ENCODE data around the gene LILRB3. TPM values are rescaled to one million over a fixed set of nuclear protein-coding genes. Genes with fewer than 3 reads are reported as not detected.
A peak's percentile ranks its signal among the peaks of the same experiment; 100 is the strongest.
"Not testable (repeated sequence)": the region's sequence is repeated elsewhere in the genome, so short reads cannot be mapped to it uniquely, and the experiment has no call there.

LILRB3 gene
- total RNA-seq, 3 donors from 2014 or later: 1.6 to 28.3 (median 11.5) TPM

GRCh38 chr19:54248016-54248601, 25.3 kb upstream of the LILRB3 start:
- Histone ChIP-seq H3K9me3 (no peaks in the 10 kb centered on the region), H3K27me3 (peaks cover 0 to 27% of the 10 kb centered on the region in 2 donors), H3K36me3 (no peaks in the 10 kb centered on the region), H3K4me1 (no peaks in the 10 kb centered on the region), H3K4me3 (no peak overlapping the region), H3K27ac (no peak overlapping the region)
- TF ChIP-seq POLR2AphosphoS5 (IDR thresholded peaks at IDR 0.05) (no peak), CTCF (IDR thresholded peaks at IDR 0.05) (no peak), POLR2A (IDR thresholded peaks at IDR 0.05) (no peak)
- peak in 1 of 2 donors; percentile 18 for DNase-seq (ENCODE audit: low spot score in 2 of 2)
- intact Hi-C loops (cut with DNase I; ENCODE audit: low total_unique reads): no loop called here

- DNase-seq (ENCODE audit: low spot score in 2 of 2): no peak
- intact Hi-C loops (cut with DNase I; ENCODE audit: low total_unique reads): no loop called here
- TF ChIP-seq POLR2AphosphoS5 (IDR thresholded peaks at IDR 0.05) (no peak), CTCF (IDR thresholded peaks at IDR 0.05) (no peak), POLR2A (IDR thresholded peaks at IDR 0.05) (no peak)
- Histone ChIP-seq H3K27me3 (peaks cover 0 to 19% of the 10 kb centered on the region in 2 donors), H3K4me1 (no peaks in the 10 kb centered on the region), H3K36me3 (no peaks in the 10 kb centered on the region), H3K4me3 (no peak overlapping the region), H3K27ac (no peak overlapping the region), H3K9me3 (no peaks in the 10 kb centered on the region)
Observed at GRCh38 chr19:54247106-54247930, 24.5 kb upstream of the LILRB3 start.

GRCh38 chr19:54245936-54246335, 23.1 kb upstream of the LILRB3 start:
- Histone ChIP-seq H3K4me3 (no peak overlapping the region), H3K27me3 (peaks cover 0 to 15% of the 10 kb centered on the region in 2 donors), H3K27ac (no peak overlapping the region), H3K4me1 (no peaks in the 10 kb centered on the region), H3K36me3 (no peaks in the 10 kb centered on the region), H3K9me3 (no peaks in the 10 kb centered on the region)
- DNase-seq (ENCODE audit: low spot score in 2 of 2): no peak
- intact Hi-C loops (cut with DNase I; ENCODE audit: low total_unique reads): no loop called here
- TF ChIP-seq POLR2AphosphoS5 (IDR thresholded peaks at IDR 0.05) (no peak), POLR2A (IDR thresholded peaks at IDR 0.05) (no peak), CTCF (IDR thresholded peaks at IDR 0.05) (no peak)

- H3K36me3 ChIP-seq; intact Hi-C loops (cut with DNase I; ENCODE audit: low total_unique reads); H3K27ac ChIP-seq; H3K4me3 ChIP-seq; DNase-seq (ENCODE audit: low spot score in 2 of 2); H3K4me1 ChIP-seq; H3K9me3 ChIP-seq: not testable (repeated sequence)
- peaks cover 0 to 23% of the 10 kb centered on the region in 2 donors for H3K27me3 ChIP-seq
Observed at GRCh38 chr19:54243809-54244208, 21.0 kb upstream of the LILRB3 start.

- DNase-seq (ENCODE audit: low spot score in 2 of 2); intact Hi-C loops (cut with DNase I; ENCODE audit: low total_unique reads): not testable (repeated sequence)
Observed at GRCh38 chr19:54242646-54243045, 19.8 kb upstream of the LILRB3 start, which contains the start of gene LILRA6. LILRA6 (minus strand) TSS chr19:54242790.

GRCh38 chr19:54242234-54242633, 19.4 kb upstream of the LILRB3 start:
- H3K9me3 ChIP-seq; H3K36me3 ChIP-seq; H3K27ac ChIP-seq; H3K4me1 ChIP-seq; H3K4me3 ChIP-seq; intact Hi-C loops (cut with DNase I; ENCODE audit: low total_unique reads); DNase-seq (ENCODE audit: low spot score in 2 of 2): not testable (repeated sequence)
- H3K27me3 ChIP-seq: peaks cover 0 to 12% of the 10 kb centered on the region in 2 donors

More at GRCh38 chr19:54242646-54243045, 19.8 kb upstream of the LILRB3 start, which contains the start of gene LILRA6:
- not testable (repeated sequence) for H3K9me3 ChIP-seq, H3K4me3 ChIP-seq, H3K4me1 ChIP-seq, H3K27ac ChIP-seq, H3K36me3 ChIP-seq
- H3K27me3 ChIP-seq: peaks cover 0 to 16% of the 10 kb centered on the region in 2 donors

- DNase-seq (ENCODE audit: low spot score in 2 of 2); H3K36me3 ChIP-seq; H3K4me1 ChIP-seq; H3K4me3 ChIP-seq; intact Hi-C loops (cut with DNase I; ENCODE audit: low total_unique reads); H3K27me3 ChIP-seq; H3K9me3 ChIP-seq; H3K27ac ChIP-seq: not testable (repeated sequence)
Observed at GRCh38 chr19:54240372-54241336, 17.8 kb upstream of the LILRB3 start.

- not testable (repeated sequence) for H3K4me1 ChIP-seq; H3K4me3 ChIP-seq; H3K27ac ChIP-seq; H3K27me3 ChIP-seq; H3K9me3 ChIP-seq; H3K36me3 ChIP-seq; DNase-seq (ENCODE audit: low spot score in 2 of 2)
- intact Hi-C loops (cut with DNase I; ENCODE audit: low total_unique reads): loop anchor here (10.0 kb wide), 1 partner anchor 65 kb away; the partner anchor contains the start of gene TMC4
Observed at GRCh38 chr19:54239491-54240371, 16.9 kb upstream of the LILRB3 start.
